HUES6 (cell line): ENCODE data around the gene FOXP1.

Experiments
- H3K27ac ChIP-seq: 2 replicates; pipeline ENCODE4 v1.7.0; 2013; ENCODE audit warnings: low read depth, mild to moderate bottlenecking, low read length, inconsistent platforms
- H3K27me3 ChIP-seq: 2 replicates; pipeline ENCODE4 v1.6.1; 2013; ENCODE audit warnings: low read length; ENCODE audit not compliant: control insufficient read depth, insufficient read depth
- H3K36me3 ChIP-seq: 2 replicates; pipeline ENCODE4 v1.6.1; 2013; ENCODE audit warnings: low read length; ENCODE audit not compliant: control insufficient read depth, insufficient read depth
- H3K4me1 ChIP-seq: 2 replicates; pipeline ENCODE4 v1.6.1; 2013; ENCODE audit warnings: low read length; ENCODE audit not compliant: control insufficient read depth, insufficient read depth
- H3K4me3 ChIP-seq: 2 replicates; pipeline ENCODE4 v1.5.1; 2013; ENCODE audit warnings: low read depth, low read length
- H3K9ac ChIP-seq: one replicate; pipeline ENCODE4 v1.6.1; 2013; ENCODE audit warnings: mild to moderate bottlenecking, low read length
- H3K9me3 ChIP-seq: 2 replicates; pipeline ENCODE4 v1.6.1; 2013; ENCODE audit warnings: low read depth, low read length; ENCODE audit not compliant: control insufficient read depth, insufficient read depth

FOXP1 gene

GRCh38 chr3:71517271-71517791 is 66.2 kb downstream of the FOXP1 start:
- no peak overlapping the region for H3K4me3 ChIP-seq
- H3K9ac ChIP-seq: no peak overlapping the region
- H3K4me1 ChIP-seq: peaks cover 17% of the 10 kb centered on the region
- H3K9me3 ChIP-seq: no peaks in the 10 kb centered on the region; the same call in 1 of the 2 replicates
- no peaks in the 10 kb centered on the region for H3K27me3 ChIP-seq
- H3K36me3 ChIP-seq: no peaks in the 10 kb centered on the region
- no peak overlapping the region for H3K27ac ChIP-seq

- peaks cover 21% of the 10 kb centered on the region for H3K4me1 ChIP-seq
- H3K27me3 ChIP-seq: no peaks in the 10 kb centered on the region
- H3K36me3 ChIP-seq: no peaks in the 10 kb centered on the region
- no peak overlapping the region for H3K4me3 ChIP-seq
- H3K27ac ChIP-seq: no peak overlapping the region
- H3K9me3 ChIP-seq: no peaks in the 10 kb centered on the region; the same call in 1 of the 2 replicates
- H3K9ac ChIP-seq: no peak overlapping the region
Measured at GRCh38 chr3:71515636-71516365, 67.7 kb downstream of the FOXP1 start.

- H3K9me3 ChIP-seq: no peaks in the 10 kb centered on the region; the same call in 1 of the 2 replicates
- no peak overlapping the region for H3K4me3 ChIP-seq
- no peak overlapping the region for H3K27ac ChIP-seq
- H3K9ac ChIP-seq: no peak overlapping the region
- H3K27me3 ChIP-seq: no peaks in the 10 kb centered on the region
- H3K4me1 ChIP-seq: peaks cover 12% of the 10 kb centered on the region
- no peaks in the 10 kb centered on the region for H3K36me3 ChIP-seq
Measured at GRCh38 chr3:71514621-71515020, 68.9 kb downstream of the FOXP1 start.

- peaks cover 10% of the 10 kb centered on the region for H3K4me1 ChIP-seq
- no peak overlapping the region for H3K9ac ChIP-seq
- no peaks in the 10 kb centered on the region for H3K27me3 ChIP-seq
- no peaks in the 10 kb centered on the region for H3K36me3 ChIP-seq
- H3K27ac ChIP-seq: no peak overlapping the region
- H3K9me3 ChIP-seq: no peaks in the 10 kb centered on the region; the same call in 1 of the 2 replicates
- H3K4me3 ChIP-seq: no peak overlapping the region
Measured at GRCh38 chr3:71513515-71513914, 70.0 kb downstream of the FOXP1 start.

GRCh38 chr3:71513081-71513480 is 70.4 kb downstream of the FOXP1 start:
- no peaks in the 10 kb centered on the region for H3K36me3 ChIP-seq
- H3K9ac ChIP-seq: no peak overlapping the region
- H3K9me3 ChIP-seq: no peaks in the 10 kb centered on the region; the same call in 1 of the 2 replicates
- H3K4me3 ChIP-seq: no peak overlapping the region
- no peak overlapping the region for H3K27ac ChIP-seq
- no peaks in the 10 kb centered on the region for H3K27me3 ChIP-seq
- peaks cover 10% of the 10 kb centered on the region for H3K4me1 ChIP-seq

GRCh38 chr3:71512544-71512943 is 71.0 kb downstream of the FOXP1 start:
- H3K27me3 ChIP-seq: no peaks in the 10 kb centered on the region
- no peak overlapping the region for H3K4me3 ChIP-seq
- H3K4me1 ChIP-seq: peaks cover 10% of the 10 kb centered on the region
- no peak overlapping the region for H3K27ac ChIP-seq
- H3K9me3 ChIP-seq: no peaks in the 10 kb centered on the region; the same call in 1 of the 2 replicates
- no peak overlapping the region for H3K9ac ChIP-seq
- no peaks in the 10 kb centered on the region for H3K36me3 ChIP-seq

GRCh38 chr3:71512000-71512399 is 71.5 kb downstream of the FOXP1 start:
- Histone ChIP-seq H3K4me3 (no peak overlapping the region), H3K36me3 (no peaks in the 10 kb centered on the region), H3K9me3 (no peaks in the 10 kb centered on the region; the same call in 1 of the 2 replicates), H3K4me1 (peaks cover 10% of the 10 kb centered on the region), H3K27ac (no peak overlapping the region), H3K27me3 (no peaks in the 10 kb centered on the region), H3K9ac (no peak overlapping the region)

GRCh38 chr3:71511446-71511845 is 72.1 kb downstream of the FOXP1 start:
- Histone ChIP-seq H3K4me3 (no peak overlapping the region), H3K27ac (no peak overlapping the region), H3K36me3 (no peaks in the 10 kb centered on the region), H3K9ac (no peak overlapping the region), H3K27me3 (no peaks in the 10 kb centered on the region), H3K9me3 (no peaks in the 10 kb centered on the region; the same call in 1 of the 2 replicates), H3K4me1 (peaks cover 10% of the 10 kb centered on the region)

- H3K27ac ChIP-seq: no peak overlapping the region
- H3K4me3 ChIP-seq: no peak overlapping the region
- no peaks in the 10 kb centered on the region for H3K36me3 ChIP-seq
- no peak overlapping the region for H3K9ac ChIP-seq
- H3K27me3 ChIP-seq: no peaks in the 10 kb centered on the region
- no peaks in the 10 kb centered on the region; the same call in 1 of the 2 replicates for H3K9me3 ChIP-seq
- H3K4me1 ChIP-seq: peaks cover 14% of the 10 kb centered on the region
Measured at GRCh38 chr3:71511037-71511436, 72.5 kb downstream of the FOXP1 start.

- no peak overlapping the region for H3K9ac ChIP-seq
- peaks cover 19% of the 10 kb centered on the region for H3K4me1 ChIP-seq
- no peaks in the 10 kb centered on the region for H3K36me3 ChIP-seq
- H3K27ac ChIP-seq: no peak overlapping the region
- H3K4me3 ChIP-seq: no peak overlapping the region
- H3K9me3 ChIP-seq: no peaks in the 10 kb centered on the region; the same call in 1 of the 2 replicates
- no peaks in the 10 kb centered on the region for H3K27me3 ChIP-seq
Measured at GRCh38 chr3:71510510-71510909, 73.0 kb downstream of the FOXP1 start.

- no peak overlapping the region for H3K27ac ChIP-seq
- H3K27me3 ChIP-seq: no peaks in the 10 kb centered on the region
- H3K4me1 ChIP-seq: peaks cover 19% of the 10 kb centered on the region
- H3K36me3 ChIP-seq: no peaks in the 10 kb centered on the region
- H3K9me3 ChIP-seq: no peaks in the 10 kb centered on the region; the same call in 1 of the 2 replicates
- no peak overlapping the region for H3K9ac ChIP-seq
- H3K4me3 ChIP-seq: no peak overlapping the region
Measured at GRCh38 chr3:71509066-71509465, 74.5 kb downstream of the FOXP1 start.
